Activated T-cell treated with anti-CD3 and anti-CD28 coated beads for 4 hours (primary cell): Measurements from ENCODE around the gene MT1F.

Source experiments
- DNase-seq: peaks from one replicate; pipeline ENCODE4 v3.0.0-alpha.2; 2020

The MT1F gene

DNA sequence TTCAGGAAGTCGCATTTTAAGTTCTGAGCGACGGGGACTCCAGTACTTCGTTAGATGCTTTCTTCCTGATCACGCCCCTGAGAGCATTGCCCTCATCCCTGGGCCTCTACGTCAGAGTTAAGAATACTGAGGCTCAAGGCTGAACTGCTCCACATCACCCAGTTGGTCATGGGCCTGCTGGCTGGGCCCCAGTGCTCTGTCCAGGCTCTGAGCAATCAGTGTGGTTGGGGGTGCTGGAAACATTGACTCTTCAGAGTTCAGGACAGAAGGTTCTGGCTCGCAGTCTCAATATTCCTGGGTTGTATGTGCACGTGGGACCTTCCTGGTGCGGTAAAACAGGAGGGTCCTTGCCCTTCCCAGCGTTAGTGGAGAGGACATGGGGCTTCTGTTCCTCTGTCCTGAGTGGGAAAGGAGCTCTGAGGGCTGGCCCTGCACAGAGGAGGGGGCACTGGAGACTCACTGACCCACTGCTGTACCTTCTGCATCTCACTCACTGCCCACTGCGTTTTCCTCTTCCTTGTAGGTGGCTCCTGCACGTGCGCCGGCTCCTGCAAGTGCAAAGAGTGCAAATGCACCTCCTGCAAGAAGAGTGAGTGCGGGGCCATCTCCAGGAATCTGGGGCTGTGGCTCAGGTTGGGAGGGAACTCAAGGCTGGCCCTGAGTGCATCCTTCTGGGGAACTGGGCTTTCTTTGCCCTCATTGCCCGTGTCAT, 31.7 kb upstream of the MT1F start:
- no peak for DNase-seq

DNA sequence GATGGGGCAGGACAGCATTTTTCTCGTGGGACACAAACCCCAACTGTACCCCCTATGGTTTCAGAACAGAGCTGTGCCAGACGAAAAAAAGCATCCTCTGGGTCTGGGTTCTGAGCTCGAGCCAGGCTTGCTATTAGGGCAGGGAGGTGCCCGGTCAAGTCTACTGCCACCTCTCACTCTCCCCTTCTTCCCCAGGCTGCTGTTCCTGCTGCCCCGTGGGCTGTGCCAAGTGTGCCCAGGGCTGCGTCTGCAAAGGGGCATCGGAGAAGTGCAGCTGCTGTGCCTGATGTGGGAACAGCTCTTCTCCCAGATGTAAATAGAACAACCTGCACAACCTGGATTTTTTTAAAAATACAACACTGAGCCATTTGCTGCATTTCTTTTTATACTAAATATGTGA, 31.1 kb upstream of the MT1F start:
- DNase-seq = no peak

DNA sequence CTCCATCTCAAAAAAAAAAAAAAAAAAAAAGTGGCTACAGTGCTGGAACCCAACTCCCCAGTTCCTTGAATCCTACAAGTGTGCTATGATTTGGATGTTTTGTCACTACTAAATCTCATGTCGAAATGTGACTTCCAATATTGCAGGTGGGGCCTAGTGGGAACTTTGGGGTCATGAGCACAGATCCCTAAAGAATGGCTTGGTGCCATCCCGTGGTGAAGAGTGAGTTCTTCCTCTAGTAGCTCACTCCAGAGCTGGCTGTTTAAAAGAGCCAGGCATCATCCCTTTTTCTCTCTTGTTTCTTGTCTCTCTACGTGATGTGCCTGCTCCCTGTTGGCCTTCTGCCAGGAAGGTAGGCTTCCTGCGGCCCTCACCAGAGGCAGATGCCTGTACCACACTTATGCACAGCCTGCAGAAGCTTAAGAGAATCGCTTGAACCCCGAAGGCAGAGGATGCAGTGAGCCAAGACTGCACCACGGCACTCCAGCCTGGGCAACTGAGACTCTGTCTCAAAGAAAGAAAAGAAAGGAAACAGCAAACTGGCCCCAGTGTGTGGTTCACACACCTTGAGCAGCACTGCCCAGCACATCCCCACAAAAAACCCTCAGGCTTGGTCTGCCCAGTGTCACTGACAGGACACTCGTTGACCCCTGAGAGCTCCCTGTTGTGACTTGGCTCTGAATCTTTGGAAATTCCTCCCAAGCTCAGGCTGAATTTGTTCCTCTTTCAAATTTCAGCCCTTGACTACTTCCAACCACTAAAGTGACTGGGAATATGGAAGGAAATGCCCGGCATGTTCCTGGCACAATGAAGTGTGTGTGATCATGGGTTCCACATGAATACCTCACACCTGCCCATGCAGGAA, 29.0 kb upstream of the MT1F start:
- no peak for DNase-seq

DNA sequence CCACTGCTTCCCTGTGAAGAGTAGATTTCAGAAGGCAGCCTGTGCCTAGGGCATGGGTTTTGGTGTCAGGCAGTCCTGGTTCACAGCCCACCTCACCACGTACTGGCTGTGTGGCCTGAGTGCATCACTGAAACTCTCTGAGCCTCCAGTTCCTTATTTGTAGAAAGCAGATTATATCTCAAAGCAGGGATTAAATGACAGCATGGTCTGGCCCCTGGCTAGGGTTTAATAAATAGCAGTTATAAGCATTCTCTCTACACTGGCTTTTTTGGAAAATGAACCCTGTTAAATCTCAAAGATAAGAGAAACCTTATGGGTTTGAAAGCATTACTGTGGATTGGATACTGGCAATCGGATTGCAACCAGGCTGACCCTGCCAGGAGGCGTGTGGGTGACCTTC, 28.2 kb upstream of the MT1F start:
- no peak for DNase-seq

DNA sequence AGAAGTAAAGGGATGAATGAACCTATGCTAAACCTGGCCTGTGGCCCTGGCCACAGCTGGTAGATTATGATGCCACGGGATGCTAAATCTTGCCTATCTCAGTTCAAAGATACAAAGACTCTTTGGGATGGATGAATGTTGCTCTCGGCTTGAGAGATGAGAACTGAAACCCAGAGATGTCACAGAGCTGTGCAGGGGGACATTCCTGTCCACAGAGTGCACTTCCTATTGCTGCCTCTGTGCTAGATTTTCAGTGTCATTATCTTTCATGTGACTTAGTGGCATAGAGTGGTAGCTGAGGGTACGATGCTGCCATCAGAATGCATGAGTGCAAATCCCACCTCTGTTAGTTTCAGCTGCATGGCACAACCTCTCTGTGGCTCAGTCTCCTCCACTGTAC, 27.6 kb upstream of the MT1F start:
- no peak for DNase-seq

DNA sequence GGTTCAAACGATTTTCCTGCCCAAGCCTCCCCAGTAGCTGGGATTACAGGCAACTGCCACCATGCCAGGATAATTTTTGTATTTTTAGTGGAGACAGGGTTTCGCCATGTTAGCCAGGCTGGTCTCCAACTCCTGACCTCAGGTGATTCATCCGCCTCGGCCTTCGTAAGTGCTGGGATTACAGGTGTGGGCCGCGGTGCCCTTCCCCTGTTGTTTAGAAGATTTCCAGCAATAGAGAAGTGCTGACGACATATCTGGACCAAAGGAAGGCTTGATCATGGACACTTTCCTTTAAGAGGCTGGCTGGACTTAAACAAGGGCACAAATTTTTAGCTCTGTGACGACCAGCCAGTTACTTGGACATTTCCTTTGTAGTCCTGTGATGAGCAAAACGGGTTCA, 26.6 kb upstream of the MT1F start:
- DNase-seq = no peak

DNA sequence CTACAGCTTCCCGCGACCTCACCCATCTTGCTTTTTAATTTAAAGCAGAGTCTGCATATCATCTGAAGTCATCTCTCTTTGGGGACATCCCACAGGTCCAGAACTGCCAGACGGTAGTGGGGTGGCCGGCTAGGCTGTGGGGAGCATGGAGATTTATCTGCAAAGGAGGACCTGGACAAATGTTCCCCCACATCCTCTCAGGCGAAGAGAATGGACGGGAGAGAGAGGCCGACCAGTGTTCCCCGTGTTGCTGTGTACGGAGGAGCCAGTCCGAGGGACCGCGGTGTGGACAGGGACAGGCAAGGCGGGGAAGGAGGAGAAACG, 26.0 kb upstream of the MT1F start:
- no peak for DNase-seq

DNA sequence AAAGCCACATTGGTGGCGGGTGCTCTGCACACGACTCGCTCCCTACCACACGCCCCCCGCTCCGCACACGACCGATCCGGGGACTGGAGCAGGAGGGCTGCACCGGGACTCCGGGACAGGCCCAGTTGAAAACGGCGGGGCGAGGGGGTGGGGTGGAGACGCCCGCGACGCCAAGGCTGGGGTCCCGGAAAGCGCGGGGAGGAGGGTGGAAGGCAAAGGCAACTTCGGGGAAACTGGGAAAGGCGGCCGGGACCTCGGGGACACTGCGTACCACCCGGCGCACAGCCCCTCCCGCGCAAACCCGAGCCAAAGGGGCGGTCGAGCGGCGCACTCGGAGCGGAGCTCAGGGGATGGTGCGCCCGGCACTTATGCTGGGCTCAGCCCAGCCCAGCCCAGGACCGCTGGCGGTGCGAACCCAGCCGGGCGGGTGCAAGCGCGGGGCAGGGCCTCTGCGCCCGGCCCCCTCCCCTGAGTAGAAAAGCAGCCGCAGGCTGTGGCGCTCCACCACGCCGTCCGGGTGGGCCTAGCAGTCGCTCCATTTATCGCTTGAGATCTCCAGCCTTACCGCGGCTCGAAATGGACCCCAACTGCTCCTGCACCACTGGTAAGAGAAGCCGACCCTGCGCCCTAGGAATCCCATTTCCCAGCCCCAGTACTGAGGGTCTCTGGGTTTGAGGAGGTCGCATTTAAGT, 25.5 kb upstream of the MT1F start, which contains the start of gene MT1M:
MT1M (plus strand) TSS at position 504 of the 692 bp plus-strand sequence; CDS start at position 577, 73 bp downstream.
- no peak for DNase-seq

DNA sequence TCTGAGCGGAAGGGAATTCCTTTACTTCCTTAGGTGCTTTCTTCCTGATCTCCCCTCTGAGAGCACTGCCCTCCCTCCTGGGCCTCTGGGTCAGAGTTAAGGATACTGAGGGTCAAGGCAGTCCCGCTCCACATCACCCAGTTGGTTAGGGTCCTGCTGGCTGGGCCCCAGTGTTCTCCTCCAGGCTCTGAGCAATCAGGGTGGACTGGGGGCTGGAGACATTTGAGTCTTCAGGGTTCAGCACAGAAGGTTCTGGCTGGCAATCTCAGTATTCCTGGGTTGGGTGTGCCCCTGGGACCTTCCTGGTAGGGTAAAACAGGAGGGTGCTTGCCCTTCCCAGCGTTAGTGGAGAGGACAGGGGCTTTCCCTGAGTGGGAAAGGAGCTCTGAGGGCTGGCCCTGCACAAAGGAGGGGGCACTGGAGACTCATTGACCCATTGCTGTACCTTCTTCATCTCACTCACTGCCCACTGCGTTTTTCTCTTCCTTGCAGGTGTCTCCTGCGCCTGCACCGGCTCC, 24.9 kb upstream of the MT1F start:
- DNase-seq = no peak

DNA sequence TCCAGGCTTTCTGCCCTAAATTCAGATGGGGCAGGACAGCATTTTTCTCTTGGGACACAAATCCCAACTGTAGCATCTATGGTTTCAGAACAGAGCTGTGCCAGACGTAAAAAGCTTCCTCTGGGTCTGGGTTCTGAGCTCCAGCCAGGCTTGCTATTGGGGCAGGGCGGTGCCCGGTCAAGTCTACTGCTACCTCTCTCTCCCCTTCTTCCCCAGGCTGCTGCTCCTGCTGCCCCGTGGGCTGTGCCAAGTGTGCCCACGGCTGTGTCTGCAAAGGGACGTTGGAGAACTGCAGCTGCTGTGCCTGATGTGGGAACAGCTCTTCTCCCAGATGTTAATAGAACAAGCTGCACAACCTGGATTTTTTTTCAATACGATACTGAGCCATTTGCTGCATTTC, 24.2 kb upstream of the MT1F start:
- no peak for DNase-seq

DNA sequence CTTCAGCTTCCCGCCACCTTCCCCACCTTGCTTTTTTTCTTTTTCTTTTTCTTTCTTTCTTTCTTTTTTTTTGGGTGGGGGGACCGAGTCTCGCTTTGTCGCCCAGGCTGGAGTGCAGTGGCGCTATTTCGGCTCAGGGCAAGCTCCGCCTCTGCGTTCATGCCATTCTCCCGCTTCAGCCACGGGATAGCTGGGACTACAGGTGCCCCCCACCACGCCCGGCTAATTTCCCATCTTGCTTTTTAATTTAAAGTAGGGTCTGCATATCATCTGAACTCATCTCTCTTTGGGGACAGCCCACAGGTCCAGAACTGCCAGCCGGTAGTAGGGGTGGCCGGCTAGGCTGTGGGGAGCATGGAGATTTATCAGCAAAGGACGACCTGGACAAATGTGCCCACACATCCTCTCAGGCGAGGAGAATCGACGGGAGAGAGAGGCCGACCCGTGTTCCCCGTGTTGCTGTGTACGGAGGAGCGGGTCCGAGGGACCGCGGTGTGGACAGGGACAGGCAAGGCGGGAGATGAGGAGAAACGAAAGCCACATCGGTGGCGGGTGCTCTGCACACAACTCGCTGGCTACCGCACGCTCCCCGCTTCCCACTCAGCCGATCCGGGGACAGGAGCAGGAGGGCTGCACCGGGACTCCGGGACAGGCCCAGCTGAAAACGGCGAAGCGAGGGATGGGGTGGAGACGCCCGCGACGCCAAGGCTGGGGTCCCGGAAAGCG, 22.9 kb upstream of the MT1F start:
- DNase-seq = no peak

DNA sequence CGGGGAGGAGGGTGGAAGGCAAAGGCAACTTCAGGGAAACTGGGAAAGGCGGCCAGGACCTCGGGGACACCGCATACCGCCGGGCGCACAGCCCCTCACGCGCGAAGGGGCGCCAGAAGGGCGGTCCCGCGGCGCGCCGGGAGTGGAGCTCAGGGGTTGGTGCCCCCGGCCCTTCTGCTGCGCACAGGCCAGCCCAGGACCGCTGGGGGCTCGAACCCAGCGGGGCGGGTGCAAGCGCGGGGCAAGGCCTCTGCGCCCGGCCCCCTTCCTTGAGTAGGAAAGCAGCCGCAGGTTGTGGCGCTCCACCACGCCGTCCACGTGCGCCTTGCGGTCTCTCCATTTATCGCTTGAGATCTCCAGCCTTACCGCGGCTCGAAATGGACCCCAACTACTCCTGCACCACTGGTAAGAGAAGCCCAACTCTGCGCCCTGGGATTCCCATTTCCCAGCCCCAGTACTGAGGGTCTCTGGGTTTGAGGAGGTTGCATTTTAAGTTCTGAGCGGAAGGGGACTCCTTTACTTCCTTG, 22.3 kb upstream of the MT1F start:
- no peak for DNase-seq

DNA sequence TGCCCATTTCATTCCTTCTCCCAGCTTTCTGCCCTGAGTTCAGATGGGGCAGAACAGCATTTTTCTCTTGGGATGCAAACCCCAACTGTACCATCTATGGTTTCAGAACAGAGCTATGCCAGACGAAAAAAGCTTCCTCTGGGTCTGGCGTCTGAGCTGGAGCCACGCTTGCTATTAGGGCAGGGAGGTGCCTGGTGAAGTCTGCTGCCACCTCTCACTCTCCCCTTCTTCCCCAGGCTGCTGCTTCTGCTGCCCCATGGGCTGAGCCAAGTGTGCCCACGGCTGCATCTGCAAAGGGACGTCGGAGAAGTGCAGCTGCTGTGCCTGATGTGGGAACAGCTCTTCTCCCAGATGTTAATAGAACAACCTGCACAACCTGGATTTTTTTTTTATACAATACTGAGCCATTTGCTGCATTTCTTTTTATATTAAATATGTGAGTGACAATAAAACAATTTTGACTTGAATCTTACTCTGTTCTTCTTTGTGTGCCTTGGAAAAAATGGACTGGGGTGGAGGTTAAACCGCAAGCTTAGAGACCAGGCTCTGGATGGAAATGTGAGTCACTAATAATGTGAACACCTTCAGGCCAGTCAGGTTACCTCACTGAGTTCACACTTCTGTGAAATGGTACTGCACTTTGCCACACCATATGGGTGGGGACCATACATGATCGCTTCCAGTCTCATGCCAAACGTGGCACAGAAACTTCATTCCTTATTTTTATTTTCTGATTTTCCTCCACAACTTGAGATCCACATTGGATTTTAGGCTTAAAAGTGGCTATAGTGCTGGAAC, 20.9 kb upstream of the MT1F start:
- no peak for DNase-seq

DNA sequence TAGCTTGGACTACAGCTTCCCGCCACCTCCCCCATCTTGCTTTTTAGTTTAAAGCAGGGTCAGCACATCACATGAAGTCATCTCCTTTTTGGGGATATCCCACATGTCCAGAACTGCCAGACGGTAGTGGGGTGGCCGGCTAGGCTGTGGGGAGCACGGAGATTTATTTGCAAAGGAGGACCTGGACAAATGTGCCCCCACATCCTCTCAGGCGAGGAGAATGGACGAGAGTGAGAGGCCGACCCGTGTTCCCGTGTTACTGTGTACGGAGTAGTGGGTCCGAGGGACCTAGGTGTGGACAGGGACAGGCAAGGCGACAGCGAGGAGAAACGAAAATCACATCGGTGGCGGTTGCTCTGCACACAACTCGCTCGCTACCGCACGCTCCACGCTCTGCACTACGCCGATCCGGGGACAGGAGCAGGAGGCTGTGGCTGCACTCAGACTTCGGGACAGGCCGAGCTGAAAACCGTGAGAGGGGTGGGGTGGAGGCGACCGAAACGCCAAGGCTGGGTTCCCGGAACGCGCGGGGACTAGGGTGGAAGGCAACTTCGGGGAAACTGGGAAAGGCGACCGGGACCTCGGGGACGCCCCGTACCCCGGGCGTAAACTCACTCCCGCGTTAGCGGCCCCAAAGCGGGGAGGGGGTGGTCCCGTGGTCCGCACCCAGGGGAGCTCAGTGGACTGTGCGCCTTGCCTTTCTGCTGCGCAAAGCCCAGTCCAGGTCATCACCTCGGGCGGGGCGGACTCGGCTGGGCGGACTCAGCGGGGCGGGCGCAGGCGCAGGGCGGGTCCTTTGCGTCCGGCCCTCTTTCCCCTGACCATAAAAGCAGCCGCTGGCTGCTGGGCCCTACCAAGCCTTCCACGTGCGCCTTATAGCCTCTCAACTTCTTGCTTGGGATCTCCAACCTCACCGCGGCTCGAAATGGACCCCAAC, 19.7 kb upstream of the MT1F start, which contains the start of gene MT1A:
MT1A (plus strand) TSS at position 853 of the 937 bp plus-strand sequence; CDS start at position 926, 73 bp downstream.
- DNase-seq = no peak

DNA sequence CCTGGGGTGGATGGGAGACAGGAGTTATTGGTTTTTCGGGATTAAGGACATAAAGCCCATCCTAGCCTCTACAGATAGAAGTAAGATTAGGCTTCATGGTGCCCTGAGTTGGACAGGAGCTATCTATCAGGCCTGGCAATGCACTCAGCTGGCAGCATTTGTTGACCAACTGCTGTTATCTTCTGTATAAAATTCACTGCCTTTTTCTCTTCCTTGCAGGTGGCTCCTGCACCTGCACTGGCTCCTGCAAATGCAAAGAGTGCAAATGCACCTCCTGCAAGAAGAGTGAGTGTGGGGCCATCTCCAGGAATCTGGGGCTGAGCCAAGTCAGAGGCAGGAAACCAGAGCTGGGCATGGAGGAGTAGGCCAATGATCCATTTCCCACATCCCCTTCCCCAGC, 18.7 kb upstream of the MT1F start:
- no peak for DNase-seq

DNA sequence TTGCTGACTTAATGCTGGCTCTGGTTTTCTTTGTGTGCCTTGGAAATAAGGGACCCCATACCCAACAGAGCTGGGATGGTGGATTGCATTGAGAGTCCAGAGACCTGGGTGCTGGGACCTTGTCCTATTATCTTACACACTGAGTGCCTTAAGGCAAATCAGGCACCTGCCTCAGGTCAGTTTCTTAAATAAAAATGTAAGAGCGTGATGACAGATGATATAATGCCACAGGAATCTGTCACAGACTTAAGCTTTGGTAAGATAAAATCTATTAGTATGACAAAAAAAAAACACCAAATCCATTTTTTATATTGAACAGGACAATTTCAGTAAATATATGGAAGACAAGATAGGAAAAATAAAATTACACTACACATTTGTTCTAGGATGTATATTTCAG, 17.7 kb upstream of the MT1F start:
- no peak for DNase-seq

DNA sequence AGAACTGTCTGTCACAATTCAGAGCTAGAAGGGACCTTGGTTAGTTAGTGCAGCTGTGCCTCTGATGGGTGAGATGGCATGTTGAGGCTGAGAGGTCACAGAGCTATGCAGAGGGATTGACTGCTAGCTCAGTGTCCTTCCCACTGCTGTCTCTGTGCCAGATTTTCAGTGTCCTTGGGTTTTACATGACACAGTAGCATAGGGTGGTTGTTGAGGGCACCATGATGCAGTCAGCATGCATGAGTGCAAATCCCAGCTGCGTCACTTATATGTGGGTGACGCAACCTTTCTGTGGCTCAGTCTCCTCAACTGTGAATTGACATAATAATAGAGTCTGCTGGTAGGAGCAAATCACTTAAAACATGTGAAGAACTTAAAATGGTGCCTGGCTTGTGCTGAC, 16.6 kb upstream of the MT1F start:
- no peak for DNase-seq

DNA sequence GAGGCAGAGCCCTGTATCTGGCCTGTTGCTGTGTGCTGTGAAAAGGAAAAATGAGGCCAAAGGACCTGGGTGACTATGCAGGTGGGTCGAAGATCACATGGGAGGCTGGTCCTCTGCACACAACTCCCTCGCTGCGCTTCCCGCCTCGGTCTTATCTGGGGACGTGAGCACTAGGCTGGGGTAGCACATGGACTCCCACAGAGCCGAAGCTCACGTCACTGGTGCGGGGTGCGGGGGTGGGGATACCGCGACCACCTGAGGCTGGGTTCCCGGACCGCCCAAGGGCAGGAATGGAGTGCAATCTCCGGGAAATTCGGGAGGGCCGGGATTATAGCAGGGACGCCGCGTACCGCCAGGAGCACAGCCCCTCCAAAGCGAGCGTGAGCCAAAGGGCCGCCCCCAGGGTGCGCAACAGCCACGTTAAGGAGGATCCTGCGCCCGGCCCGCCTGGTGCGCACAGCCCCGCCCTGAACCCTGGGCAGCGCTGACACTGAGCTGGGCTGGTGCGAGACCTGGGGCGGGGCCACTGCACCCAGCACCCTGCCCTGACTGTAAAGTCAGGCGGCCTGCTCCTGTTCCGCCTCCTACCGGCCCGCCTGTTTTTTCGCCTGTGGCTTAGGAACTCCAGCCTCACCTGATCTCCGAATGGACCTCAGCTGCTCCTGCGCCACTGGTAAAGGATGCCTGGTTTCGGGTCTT, 14.5 kb upstream of the MT1F start:
- peak; percentile 49 for DNase-seq

DNA sequence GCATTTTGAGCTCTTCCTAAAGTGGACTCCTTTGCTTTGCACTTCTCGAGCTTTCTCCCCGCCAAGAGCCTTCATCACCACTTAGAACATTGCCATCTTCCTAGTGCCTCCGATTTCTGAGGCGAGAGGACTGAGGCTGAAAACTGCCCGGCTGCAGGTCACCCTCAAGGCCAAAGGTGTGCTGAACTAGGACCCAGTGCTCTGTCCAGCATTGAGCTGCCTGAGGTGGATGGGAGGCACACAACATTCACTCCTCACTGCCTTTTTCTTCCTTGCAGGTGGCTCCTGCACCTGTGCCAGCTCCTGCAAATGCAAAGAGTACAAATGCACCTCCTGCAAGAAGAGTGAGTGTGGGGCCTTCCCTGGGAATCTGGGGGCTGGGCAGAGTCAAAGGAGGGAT, 13.9 kb upstream of the MT1F start:
- DNase-seq = no peak

DNA sequence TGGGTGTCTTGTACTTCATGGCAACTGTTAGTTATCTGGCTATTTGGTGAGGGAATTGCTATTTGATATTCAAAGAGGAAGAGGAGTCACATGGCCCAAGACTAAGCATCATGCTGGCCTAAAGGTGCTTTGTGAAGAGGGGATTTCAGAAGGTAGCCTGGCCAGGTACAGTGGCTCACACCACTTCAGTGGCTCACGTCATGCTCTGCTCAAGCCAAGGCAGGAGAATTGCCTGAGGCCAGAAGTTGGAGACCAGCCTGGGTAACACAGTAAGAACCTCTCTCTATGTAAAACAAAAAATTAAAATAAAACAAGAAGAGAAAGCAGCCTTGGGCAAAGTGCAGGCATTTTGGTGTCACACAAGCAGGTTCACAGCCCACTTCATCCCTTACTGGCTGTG, 12.4 kb upstream of the MT1F start:
- DNase-seq = no peak
